Right ventricle myocardium inferior (tissue), 1 donor: ENCODE measurements around the gene PSMA2. TPM values are rescaled to one million over a fixed set of nuclear protein-coding genes. Genes with fewer than 3 reads are reported as not detected.

Source experiments
- ATAC-seq: fragments of 200-7000 bp; cut with Tn5 transposase; one replicate; pipeline ENCODE4 v1.9.1; 2020; ENCODE audit warnings: mild to moderate bottlenecking, moderate library complexity
- DNase-seq: peaks from one replicate; pipeline ENCODE4 v3.0.0; 2021; ENCODE audit errors: missing footprints
- intact Hi-C: fragments of 100-400 bp; cut with DNase I; formaldehyde crosslinking; loops from one replicate; pipeline ENCODE4 v1.11.0; 2022
- long read RNA-seq: library from polyadenylated mRNA; unstranded; transcript quantifications from one replicate; pipeline ENCODE4 v2.0.0, GENCODE V29; 2021
- total RNA-seq: library from RNA; stranded (reverse); fragmentation: NEBNext Ultra II Directional; extraction: Animal tissue kit (Norgen Biotek cat#: 25700); gene quantifications from one replicate; pipeline ENCODE4 v1.2.1, GENCODE V29; 2021
- donor health status: DM: no; HTN: yes; CAD: no; lungs with severe emphysema.

The PSMA2 gene
- total RNA-seq = 81.7 TPM
- long read RNA-seq, transcript PSMA2-201 (8 exons, 1,487 nt) = major isoform, 94 of 94 reads
- long read RNA-seq, partial matches to known transcripts = 0 of 94 reads
- long read RNA-seq, other reads (novel, unspliced or antisense) = 0 of 94 reads

GRCh38 chr7:42931834-42932651, at the start of gene PSMA2, which contains the start of gene MRPL32:
Gene PSMA2 (minus strand): TSS chr7:42932174. CDS start chr7:42932158, 16 bp downstream.
Gene MRPL32 (plus strand): TSS chr7:42932376. CDS start chr7:42932387, 11 bp downstream.
- DNase-seq = peak; percentile 98
- intact Hi-C loops = loop anchor here (2.0 kb wide), 1 partner anchor 19 kb away; the partner anchor contains the start of gene C7orf25
- peak; percentile 100 for ATAC-seq

GRCh38 chr7:42981601-42982000, 49.6 kb upstream of the PSMA2 start:
- ATAC-seq (no peak), DNase-seq (no peak)
- intact Hi-C loops = no loop called here

- DNase-seq (no peak), ATAC-seq (no peak)
- intact Hi-C loops = no loop called here
These were observed 48.5 kb upstream of the PSMA2 start for GRCh38 chr7:42980514-42980913.

- ATAC-seq (no peak), DNase-seq (no peak)
- intact Hi-C loops = no loop called here
These were observed 48.1 kb upstream of the PSMA2 start for GRCh38 chr7:42980084-42980483.

GRCh38 chr7:42978496-42978895, 46.5 kb upstream of the PSMA2 start:
- no peak for ATAC-seq

GRCh38 chr7:42976371-42976770, 44.4 kb upstream of the PSMA2 start:
- intact Hi-C loops = no loop called here
- DNase-seq (no peak), ATAC-seq (no peak)

More at GRCh38 chr7:42978496-42978895, 46.5 kb upstream of the PSMA2 start:
- intact Hi-C loops = no loop called here
- DNase-seq = no peak

GRCh38 chr7:42972699-42973500, 40.9 kb upstream of the PSMA2 start:
- peak; percentile 74 for ATAC-seq
- DNase-seq = no peak
- intact Hi-C loops = no loop called here

- no peak for DNase-seq
- intact Hi-C loops = no loop called here
- ATAC-seq = no peak
These were observed 35.4 kb upstream of the PSMA2 start for GRCh38 chr7:42967391-42967790.

- intact Hi-C loops = no loop called here
- DNase-seq (no peak), ATAC-seq (peak; percentile 90)
These were observed 33.2 kb upstream of the PSMA2 start for GRCh38 chr7:42964849-42965805.

GRCh38 chr7:42964293-42964692, 32.3 kb upstream of the PSMA2 start:
- DNase-seq (no peak), ATAC-seq (no peak)
- intact Hi-C loops = no loop called here

- DNase-seq (no peak), ATAC-seq (no peak)
- intact Hi-C loops = no loop called here
These were observed 29.2 kb upstream of the PSMA2 start for GRCh38 chr7:42961170-42961569.

- ATAC-seq = no peak
- intact Hi-C loops = no loop called here
- DNase-seq = no peak
These were observed 28.8 kb upstream of the PSMA2 start for GRCh38 chr7:42960762-42961161.

- DNase-seq (no peak), ATAC-seq (no peak)
- intact Hi-C loops = no loop called here
These were observed 27.6 kb upstream of the PSMA2 start for GRCh38 chr7:42959549-42959948.

- ATAC-seq = no peak
- intact Hi-C loops = no loop called here
- DNase-seq = no peak
These were observed 24.1 kb upstream of the PSMA2 start for GRCh38 chr7:42956062-42956461.

- intact Hi-C loops = no loop called here
- DNase-seq = no peak
- ATAC-seq = no peak
These were observed 22.0 kb upstream of the PSMA2 start for GRCh38 chr7:42953994-42954393.

- intact Hi-C loops = no loop called here
- DNase-seq (no peak), ATAC-seq (no peak)
These were observed 20.4 kb upstream of the PSMA2 start for GRCh38 chr7:42952328-42952727.

- no peak for ATAC-seq
- intact Hi-C loops = no loop called here
- no peak for DNase-seq
These were observed 18.4 kb upstream of the PSMA2 start for GRCh38 chr7:42950417-42950816.

GRCh38 chr7:42947521-42947920, 15.5 kb upstream of the PSMA2 start:
- intact Hi-C loops = no loop called here

GRCh38 chr7:42946627-42946950, 14.6 kb upstream of the PSMA2 start:
- intact Hi-C loops = no loop called here
- DNase-seq (no peak), ATAC-seq (no peak)

More at GRCh38 chr7:42947521-42947920, 15.5 kb upstream of the PSMA2 start:
- ATAC-seq (no peak), DNase-seq (no peak)
